Endothelial cell of umbilical vein (primary cell): ENCODE results near the gene LKAAEAR1. TPM values are rescaled to one million over a fixed set of nuclear protein-coding genes. Genes with fewer than 3 reads are reported as not detected.
A peak's percentile ranks its signal among the peaks of the same experiment; 100 is the strongest.

Source experiments
- BruUV-seq: library from RNA; stranded (reverse); fragments of 400-500 nt; replicated peaks from 2 replicates; lab custom pipeline; 2021; lab: Mats Ljungman, UMichigan
- CTCF ChIA-PET: fragments of 300-600, 350-600 bp; sonication (Branson Sonifier 250); formaldehyde crosslinking; loops from one replicate; lab custom pipeline; 2021; ENCODE audit warnings: antibody characterized with exemption, inconsistent platforms; lab: Charles Lee
- POLR2A ChIA-PET: fragments of 300-600, 350-600 bp; sonication (Branson Sonifier 250); formaldehyde crosslinking; loops from one replicate; lab custom pipeline; 2021; ENCODE audit warnings: antibody characterized with exemption, inconsistent platforms; lab: Charles Lee
- DNase-seq: peaks from one replicate; pipeline ENCODE4 v3.0.0-alpha.2; 2011; ENCODE audit warnings: low read depth, low spot score
- FAIRE-seq: peaks from 2 replicates; lab custom pipeline; 2011; peaks lifted over from hg19 to GRCh38; lab: Jason Lieb, UNC
- H2AFZ ChIP-seq: 2 replicates; pipeline ENCODE4 v1.6.0; 2012; ENCODE audit warnings: low read depth, low read length, control low read depth, inconsistent platforms
- H3K27ac ChIP-seq: 2 replicates; pipeline ENCODE4 v1.5.1; 2011; ENCODE audit warnings: low read depth, mild to moderate bottlenecking, control low read depth, low read length, moderate library complexity; ENCODE audit not compliant: insufficient read depth
- H3K27me3 ChIP-seq, 2 experiments: 2 replicates each; pipeline versions ENCODE4 v1.6.0 to v1.6.1; 2011; ENCODE audit warnings: low read length in 2 of 2, mixed read lengths in 1 of 2; ENCODE audit not compliant: control insufficient read depth in 2 of 2, insufficient read depth in 2 of 2
- H3K36me3 ChIP-seq, 2 experiments: 2 replicates in 1 of 2; 3 replicates in 1 of 2; pipeline ENCODE4 v1.5.1; 2011; ENCODE audit warnings: low read length in 2 of 2, mild to moderate bottlenecking in 1 of 2, moderate library complexity in 1 of 2; ENCODE audit not compliant: control insufficient read depth in 2 of 2, insufficient read depth in 2 of 2; ENCODE audit errors: extremely low read depth in 1 of 2
- H3K4me1 ChIP-seq: 3 replicates; pipeline ENCODE4 v1.5.1; 2011; ENCODE audit warnings: mild to moderate bottlenecking, low read length; ENCODE audit not compliant: control insufficient read depth, insufficient read depth; ENCODE audit errors: extremely low read depth
- H3K4me2 ChIP-seq: 2 replicates; pipeline ENCODE4 v1.6.1; 2011; ENCODE audit warnings: low read length, control low read depth, mixed read lengths; ENCODE audit not compliant: insufficient read depth
- H3K4me3 ChIP-seq, 3 experiments: fragments of 200-600 bp in 1 of 3; sonication (generic), shearing (Covaris generic) in 1 of 3; replicated peaks in 1 of 3; 2 replicates each; pipeline ENCODE4 v1.5.1; 2011 to 2016; ENCODE audit warnings: control low read depth in 3 of 3, low read length in 3 of 3, mild to moderate bottlenecking in 2 of 3, inconsistent platforms in 1 of 3, low read depth in 1 of 3, moderate library complexity in 1 of 3; ENCODE audit not compliant: insufficient read depth in 1 of 3
- H3K79me2 ChIP-seq: 2 replicates; pipeline ENCODE4 v1.6.0; 2012; ENCODE audit warnings: low read length, inconsistent platforms; ENCODE audit not compliant: control insufficient read depth, insufficient read depth
- H3K9ac ChIP-seq: replicated peaks from 2 replicates; pipeline ENCODE3; 2011; ENCODE audit warnings: low read length, control low read depth; ENCODE audit not compliant: insufficient read depth; ENCODE audit errors: extremely low read depth
- H3K9me1 ChIP-seq: replicated peaks from 3 replicates; pipeline ENCODE4 v1.6.0; 2011; ENCODE audit warnings: mild to moderate bottlenecking, low read length; ENCODE audit not compliant: control insufficient read depth, insufficient read depth; ENCODE audit errors: extremely low read depth
- H3K9me3 ChIP-seq: replicated peaks from 2 replicates; pipeline ENCODE4 v1.5.1; 2012; ENCODE audit warnings: low read length, inconsistent platforms; ENCODE audit not compliant: control insufficient read depth, insufficient read depth
- H4K20me1 ChIP-seq: replicated peaks from 2 replicates; pipeline ENCODE3; 2011; ENCODE audit warnings: mild to moderate bottlenecking, low read length; ENCODE audit not compliant: control insufficient read depth, insufficient read depth; ENCODE audit errors: extremely low read depth
- CTCF ChIP-seq, 2 donors: IDR thresholded peaks; 1 replicate in 1 of 2; 2 replicates in 1 of 2; pipeline ENCODE4 v1.5.1; 2011; ENCODE audit warnings: low read length in 2 of 2, mild to moderate bottlenecking in 2 of 2, moderate library complexity in 2 of 2, control low read depth in 1 of 2, inconsistent platforms in 1 of 2, low read depth in 1 of 2; ENCODE audit not compliant: insufficient read depth in 1 of 2; ENCODE audit errors: extremely low read depth in 1 of 2
- EZH2 ChIP-seq: IDR thresholded peaks from 2 replicates; pipeline ENCODE4 v1.6.1; 2012; ENCODE audit warnings: borderline replicate concordance, low read depth, mild to moderate bottlenecking, moderate library complexity, low read length, inconsistent platforms; ENCODE audit not compliant: severe bottlenecking
- FOS ChIP-seq: IDR thresholded peaks from 2 replicates; pipeline ENCODE4 v1.6.1; 2011; ENCODE audit warnings: mild to moderate bottlenecking, low read length, moderate library complexity, borderline replicate concordance; ENCODE audit not compliant: insufficient read depth
- GATA2 ChIP-seq: IDR thresholded peaks from 2 replicates; pipeline ENCODE4 v1.7.0; 2011; ENCODE audit warnings: low read depth, mild to moderate bottlenecking, moderate library complexity, mixed read lengths, low read length; ENCODE audit not compliant: insufficient read length, insufficient read depth
- JUN ChIP-seq: IDR thresholded peaks from 2 replicates; pipeline ENCODE4 v1.6.1; 2011; ENCODE audit warnings: borderline replicate concordance, low read depth; ENCODE audit not compliant: insufficient read length, insufficient read depth
- MYC ChIP-seq: IDR thresholded peaks from one replicate; pipeline ENCODE4 v1.6.1; 2011; ENCODE audit warnings: mild to moderate bottlenecking, low read depth, low read length
- POLR2A ChIP-seq: IDR thresholded peaks from 2 replicates; pipeline ENCODE4 v1.6.1; 2012; ENCODE audit warnings: low read depth, mild to moderate bottlenecking, control low read depth, low read length
- POLR2AphosphoS5 ChIP-seq: IDR thresholded peaks from 2 replicates; pipeline ENCODE4 v1.6.1; 2012; ENCODE audit warnings: low read depth, mild to moderate bottlenecking, control low read depth, low read length, moderate library complexity; ENCODE audit not compliant: insufficient read depth
- dilution Hi-C: fragments of 300-500 bp; cut with MboI; formaldehyde crosslinking; loops from one replicate; pipeline ENCODE4 v1.15.0; 2019; ENCODE audit warnings: low sequenced_read_pairs; ENCODE audit not compliant: extremely low pct_ligation_motif_present
- intact Hi-C: fragments of 100-400 bp; cut with micrococcal nuclease; formaldehyde crosslinking; loops from one replicate; pipeline ENCODE4 v1.10.0; 2022
- polyA plus RNA-seq, 4 experiments: library from polyadenylated mRNA; depleted of rRNA in 3 of 4; stranded (reverse) in 3 of 4; unstranded in 1 of 4; fragments of >200 nt; gene quantifications; 2 replicates each; pipeline versions ENCODE4 v1.2.1 to v1.2.3, GENCODE V29; 2011 to 2012; ENCODE audit warnings: missing spikeins in 1 of 4
- total RNA-seq: library from RNA; stranded (reverse); gene quantifications from 2 replicates; pipeline ENCODE4 v1.2.3, GENCODE V29; 2021
- TF ChIP-seq, protein P1 (sequence below): IDR thresholded peaks from 2 replicates; pipeline ENCODE4 v1.6.1; 2011; ENCODE audit not compliant: insufficient read depth, insufficient read length

LKAAEAR1 gene
- total and polyA plus RNA-seq, 2 donors (not counting 3 experiments of a cell fraction or from before 2014, with no cell fraction given) = 0.29 TPM; not detected in 1

GRCh38 chr20:64051033-64051452 lies 33.2 kb downstream of the LKAAEAR1 start:
- Histone ChIP-seq H3K27ac (peak overlapping the region; percentile 27), H3K4me2 (no peak overlapping the region), H3K36me3 (peaks cover 9 to 13% of the 10 kb centered on the region in 2 experiments), H3K4me1 (peaks cover 75% of the 10 kb centered on the region), H3K9me1 (no peaks in the 10 kb centered on the region), H3K9me3 (no peaks in the 10 kb centered on the region), H3K9ac (no peak overlapping the region), H3K4me3 (no peak overlapping the region), H3K79me2 (peaks cover 20% of the 10 kb centered on the region), H3K27me3 (no peaks in the 10 kb centered on the region), H2AFZ (no peak overlapping the region), H4K20me1 (peaks cover 3% of the 10 kb centered on the region)
- no peak for DNase-seq
- ChIA-PET POLR2A (interaction anchor here (1.3 kb wide), 1 partner anchor 9 kb away, joined by 4 read pairs; no protein-coding TSS in a partner anchor), CTCF (interaction anchor here (1.0 to 15.2 kb wide), 3 partner anchors 12 to 71 kb away, joined by 3 to 412 read pairs (median 3); partner anchors contain the start of gene C20orf204)
- TF ChIP-seq FOS (no peak), EZH2 (no peak), POLR2AphosphoS5 (no peak), CTCF (IDR thresholded peaks at IDR 0.05; ENCODE audit: extremely low read depth in 1 of 2, insufficient read depth in 1 of 2, low read depth in 1 of 2, low read length in 2 of 2) (no peak), MYC (no peak), POLR2A (no peak), GATA2 (no peak), JUN (no peak)
- TF ChIP-seq, protein P1, sequence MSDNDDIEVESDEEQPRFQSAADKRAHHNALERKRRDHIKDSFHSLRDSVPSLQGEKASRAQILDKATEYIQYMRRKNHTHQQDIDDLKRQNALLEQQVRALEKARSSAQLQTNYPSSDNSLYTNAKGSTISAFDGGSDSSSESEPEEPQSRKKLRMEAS = no peak
- intact Hi-C loops = loop anchor here (10.0 kb wide), 1 partner anchor 156 kb away; the partner anchor contains the start of gene DNAJC5
- dilution Hi-C loops = no loop called here
- no TSS peak for BruUV-seq
- FAIRE-seq = no peak
